Measurements from ENCODE around the gene SLC8A1. TPM values are rescaled to one million over a fixed set of nuclear protein-coding genes. Genes with fewer than 3 reads are reported as not detected.

Gene SLC8A1
- total RNA-seq, 1 experiment from 2014 or later, result 1.7 TPM

DNA sequence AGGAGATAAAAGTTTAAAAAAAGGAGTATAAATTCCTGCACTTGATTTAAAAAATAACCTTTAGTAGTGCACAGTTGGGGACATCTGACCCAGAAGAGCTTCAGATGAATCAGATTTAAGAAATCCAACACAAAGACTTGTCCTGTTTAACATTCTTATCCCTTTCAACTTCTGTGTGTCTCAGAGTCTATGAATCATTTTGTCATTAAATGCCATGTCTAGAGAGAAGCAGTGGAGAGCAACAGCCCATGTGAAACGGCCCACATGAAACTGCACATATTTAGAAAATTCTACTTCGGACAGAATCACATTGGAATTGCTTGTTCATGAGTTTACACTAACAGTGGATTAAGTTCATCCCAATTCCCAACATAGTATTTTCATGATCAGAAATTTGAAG lies 278.6 kb downstream of the SLC8A1 start:
- H3K9ac ChIP-seq (ENCODE audit: extremely low read depth, insufficient read length, low read length), result no peak overlapping the region
- no peak overlapping the region for H3K23ac ChIP-seq (ENCODE audit: insufficient read length, low read depth, low read length)
- H3K79me2 ChIP-seq (ENCODE audit: insufficient read depth, low read length), result no peaks in the 10 kb centered on the region
- H4K8ac ChIP-seq (replicated peaks; ENCODE audit: insufficient read length, low read depth, low read length), result no peak overlapping the region
- H3T11ph ChIP-seq (ENCODE audit: low read length), result no peak overlapping the region
- no peak for DNase-seq
- H4K91ac ChIP-seq (ENCODE audit: insufficient read length, low read depth, low read length), result no peak overlapping the region
- no peak overlapping the region for H3K14ac ChIP-seq (ENCODE audit: insufficient read depth, low read length)
- no peaks in the 10 kb centered on the region for H3K4me1 Mint-ChIP-seq
- H2BK120ac ChIP-seq (ENCODE audit: low read depth, low read length, poor library complexity, severe bottlenecking), result no peak overlapping the region
- no peaks in the 10 kb centered on the region for H4K20me1 ChIP-seq (ENCODE audit: control insufficient read depth, insufficient read depth, insufficient read length)
- H2AK5ac ChIP-seq (ENCODE audit: insufficient read length, low read length), result no peak overlapping the region
- H3K4me1 ChIP-seq (ENCODE audit: insufficient read depth, low read length), result no peaks in the 10 kb centered on the region
- H2BK5ac ChIP-seq (ENCODE audit: insufficient read length, low read length), result no peak overlapping the region
- TF ChIP-seq, protein P1, sequence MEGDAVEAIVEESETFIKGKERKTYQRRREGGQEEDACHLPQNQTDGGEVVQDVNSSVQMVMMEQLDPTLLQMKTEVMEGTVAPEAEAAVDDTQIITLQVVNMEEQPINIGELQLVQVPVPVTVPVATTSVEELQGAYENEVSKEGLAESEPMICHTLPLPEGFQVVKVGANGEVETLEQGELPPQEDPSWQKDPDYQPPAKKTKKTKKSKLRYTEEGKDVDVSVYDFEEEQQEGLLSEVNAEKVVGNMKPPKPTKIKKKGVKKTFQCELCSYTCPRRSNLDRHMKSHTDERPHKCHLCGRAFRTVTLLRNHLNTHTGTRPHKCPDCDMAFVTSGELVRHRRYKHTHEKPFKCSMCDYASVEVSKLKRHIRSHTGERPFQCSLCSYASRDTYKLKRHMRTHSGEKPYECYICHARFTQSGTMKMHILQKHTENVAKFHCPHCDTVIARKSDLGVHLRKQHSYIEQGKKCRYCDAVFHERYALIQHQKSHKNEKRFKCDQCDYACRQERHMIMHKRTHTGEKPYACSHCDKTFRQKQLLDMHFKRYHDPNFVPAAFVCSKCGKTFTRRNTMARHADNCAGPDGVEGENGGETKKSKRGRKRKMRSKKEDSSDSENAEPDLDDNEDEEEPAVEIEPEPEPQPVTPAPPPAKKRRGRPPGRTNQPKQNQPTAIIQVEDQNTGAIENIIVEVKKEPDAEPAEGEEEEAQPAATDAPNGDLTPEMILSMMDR (conservative IDR thresholded peaks at IDR 0.05), result no peak
- no peak overlapping the region for H3K4me3 Mint-ChIP-seq
- no peak overlapping the region for H3K18ac ChIP-seq (ENCODE audit: insufficient read length, low read depth, low read length)
- H2BK12ac ChIP-seq (ENCODE audit: insufficient read length, low read depth, low read length), result no peak overlapping the region
- no peaks in the 10 kb centered on the region; a peak in 1 of 5 replicates for H3K9me3 Mint-ChIP-seq
- no peak overlapping the region for H3K4ac ChIP-seq (ENCODE audit: low read depth, low read length)
- H3K27me3 ChIP-seq (ENCODE audit: insufficient read depth, low read length), result no peaks in the 10 kb centered on the region
- H3K27me3 Mint-ChIP-seq (ENCODE audit: low read depth), result no peaks in the 10 kb centered on the region
- no CpG with 5 or more reads among the region's 2 CpGs for WGBS (ENCODE audit: extremely low coverage, insufficient read length, low lambda C conversion rate)
- H3K36me3 Mint-ChIP-seq (ENCODE audit: insufficient read depth in 1 of 3, low read depth in 3 of 3), result no peaks in the 10 kb centered on the region
- H2BK20ac ChIP-seq (ENCODE audit: low read depth, low read length, poor library complexity, severe bottlenecking), result no peak overlapping the region
- H3K9me3 ChIP-seq (ENCODE audit: control insufficient read depth, low read depth, low read length), result no peaks in the 10 kb centered on the region
- no peak overlapping the region for H2AFZ ChIP-seq (ENCODE audit: low read length)
- no peaks in the 10 kb centered on the region for H3K79me1 ChIP-seq (ENCODE audit: insufficient read depth, low read depth, low read length, poor library complexity, severe bottlenecking)
- H2BK15ac ChIP-seq (ENCODE audit: low read depth, low read length), result no peak overlapping the region
- no peak overlapping the region for H3K27ac Mint-ChIP-seq
- no peaks in the 10 kb centered on the region for H3K23me2 ChIP-seq (ENCODE audit: insufficient read length, low read depth, low read length, poor library complexity, severe bottlenecking)
- no peak overlapping the region for H4K5ac ChIP-seq (ENCODE audit: insufficient read length, low read depth, low read length)
- no peak overlapping the region for H3K4me2 ChIP-seq (ENCODE audit: insufficient read depth, insufficient read length, low read length)
- H3K56ac ChIP-seq (ENCODE audit: insufficient read length, low read depth, low read length), result no peak overlapping the region
- H3K27ac ChIP-seq (ENCODE audit: insufficient read length, low read depth, low read length), result no peak overlapping the region

Measured in H9 (cell line).